Fibroblast of the aortic adventitia (primary cell): ENCODE measurements around the gene SLC2A1. TPM values are rescaled to one million over a fixed set of nuclear protein-coding genes. Genes with fewer than 3 reads are reported as not detected.
A peak's percentile ranks its signal among the peaks of the same experiment; 100 is the strongest.

ENCODE experiments used
- DNase-seq: peaks from one replicate; pipeline ENCODE4 v3.0.0-alpha.2; 2010; ENCODE audit warnings: low read depth
- H3K4me3 ChIP-seq: 2 replicates; pipeline ENCODE4 v1.5.1; 2011; ENCODE audit warnings: low read depth, mild to moderate bottlenecking, control low read depth, low read length, moderate library complexity
- total RNA-seq: library from RNA; depleted of rRNA; stranded (reverse); fragments of >200 nt; gene quantifications from 2 replicates; pipeline ENCODE4 v1.2.3, GENCODE V29; 2012; ENCODE audit warnings: low replicate concordance
- TF ChIP-seq, protein P1 (sequence below): IDR thresholded peaks from 2 replicates; pipeline ENCODE4 v1.5.1; 2011; ENCODE audit warnings: mild to moderate bottlenecking, low read length, control low read depth, inconsistent platforms; ENCODE audit not compliant: insufficient read depth

SLC2A1 gene
- total RNA-seq, 1 donor: 16.3 TPM

DNA sequence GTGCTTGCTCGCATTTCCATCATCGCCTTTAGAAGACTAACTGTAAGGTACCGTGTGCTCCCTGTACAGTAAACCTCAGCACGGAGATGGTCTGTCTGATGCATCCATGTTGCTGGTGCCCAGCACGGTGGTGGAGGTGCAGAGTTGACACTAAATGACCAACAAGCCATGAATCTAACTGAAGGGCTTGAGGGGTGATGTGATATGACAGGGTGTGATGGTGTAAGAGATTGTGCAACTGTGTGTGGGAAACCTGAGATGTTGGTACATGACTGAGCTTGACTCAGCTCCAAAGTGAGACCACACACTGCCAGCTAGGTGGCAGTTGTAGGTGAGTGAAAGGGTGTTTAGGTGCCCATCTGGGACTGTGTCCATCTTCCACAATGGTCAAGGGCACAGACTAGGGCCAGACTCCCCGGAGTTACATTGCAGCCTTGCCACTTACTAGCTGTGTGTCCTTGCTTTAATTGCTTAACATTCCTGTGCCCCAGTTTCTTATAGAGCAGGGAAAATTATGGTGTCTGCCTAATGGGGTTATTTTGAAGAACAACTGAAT lies 21.4 kb downstream of the SLC2A1 start:
- TF ChIP-seq, protein P1, sequence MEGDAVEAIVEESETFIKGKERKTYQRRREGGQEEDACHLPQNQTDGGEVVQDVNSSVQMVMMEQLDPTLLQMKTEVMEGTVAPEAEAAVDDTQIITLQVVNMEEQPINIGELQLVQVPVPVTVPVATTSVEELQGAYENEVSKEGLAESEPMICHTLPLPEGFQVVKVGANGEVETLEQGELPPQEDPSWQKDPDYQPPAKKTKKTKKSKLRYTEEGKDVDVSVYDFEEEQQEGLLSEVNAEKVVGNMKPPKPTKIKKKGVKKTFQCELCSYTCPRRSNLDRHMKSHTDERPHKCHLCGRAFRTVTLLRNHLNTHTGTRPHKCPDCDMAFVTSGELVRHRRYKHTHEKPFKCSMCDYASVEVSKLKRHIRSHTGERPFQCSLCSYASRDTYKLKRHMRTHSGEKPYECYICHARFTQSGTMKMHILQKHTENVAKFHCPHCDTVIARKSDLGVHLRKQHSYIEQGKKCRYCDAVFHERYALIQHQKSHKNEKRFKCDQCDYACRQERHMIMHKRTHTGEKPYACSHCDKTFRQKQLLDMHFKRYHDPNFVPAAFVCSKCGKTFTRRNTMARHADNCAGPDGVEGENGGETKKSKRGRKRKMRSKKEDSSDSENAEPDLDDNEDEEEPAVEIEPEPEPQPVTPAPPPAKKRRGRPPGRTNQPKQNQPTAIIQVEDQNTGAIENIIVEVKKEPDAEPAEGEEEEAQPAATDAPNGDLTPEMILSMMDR: no peak
- H3K4me3 ChIP-seq: no peak overlapping the region
- DNase-seq: peak; percentile 55

DNA sequence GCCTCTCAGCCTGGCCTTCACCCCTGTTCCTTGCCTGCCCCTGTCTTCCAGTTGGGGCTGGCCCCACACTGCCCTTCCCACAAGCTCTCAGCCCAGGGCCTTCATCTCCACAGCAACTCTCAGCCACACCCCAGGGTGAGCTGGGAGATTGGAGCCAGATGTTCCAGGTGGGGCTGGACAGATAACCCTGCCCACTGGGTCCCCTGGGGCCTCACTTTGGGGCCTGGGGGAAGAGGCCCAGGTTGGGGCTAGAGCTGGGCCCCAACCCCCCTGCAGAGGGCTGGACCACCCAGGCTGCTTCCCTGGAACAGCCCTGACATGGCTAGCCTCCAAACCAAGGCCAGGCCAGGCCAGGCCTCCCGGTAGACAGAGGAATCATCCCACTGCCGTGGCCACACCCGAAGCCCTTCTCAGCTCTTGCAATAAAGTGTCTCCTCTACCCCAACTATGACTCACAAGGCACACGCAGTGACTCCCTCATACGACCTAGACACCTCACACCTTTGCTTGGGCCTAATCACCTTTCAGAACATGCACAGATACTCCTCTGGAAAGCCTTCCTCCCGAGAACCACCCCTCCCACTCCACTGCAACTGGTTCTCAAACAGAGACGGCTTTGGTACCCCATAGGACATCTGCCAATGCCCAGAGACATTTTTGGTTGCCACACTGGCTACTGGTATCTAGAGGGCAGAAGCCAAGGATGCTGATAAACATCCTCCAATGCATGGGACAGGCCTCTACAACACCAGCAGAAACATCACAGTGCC lies 22.2 kb downstream of the SLC2A1 start:
- TF ChIP-seq, protein P1: no peak
- DNase-seq: peak; percentile 79
- no peak overlapping the region for H3K4me3 ChIP-seq

DNA sequence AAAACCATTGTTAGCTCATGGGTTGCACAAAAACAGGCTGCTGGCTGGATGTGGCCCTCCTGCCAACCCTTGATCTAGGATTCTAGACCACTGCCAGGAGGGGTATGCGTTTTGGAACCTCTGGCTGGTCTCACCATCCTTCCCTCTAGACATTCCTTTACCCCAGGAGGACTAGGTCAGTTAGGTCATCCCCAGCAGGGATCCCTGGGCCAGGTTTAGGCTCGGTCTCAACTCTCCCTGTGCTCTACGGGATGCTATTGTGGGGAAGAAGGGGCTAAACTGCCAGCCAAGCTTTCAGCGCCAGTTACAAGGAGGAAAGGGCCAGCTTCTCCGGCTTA lies 22.7 kb downstream of the SLC2A1 start:
- TF ChIP-seq, protein P1: no peak
- H3K4me3 ChIP-seq: no peak overlapping the region

DNA sequence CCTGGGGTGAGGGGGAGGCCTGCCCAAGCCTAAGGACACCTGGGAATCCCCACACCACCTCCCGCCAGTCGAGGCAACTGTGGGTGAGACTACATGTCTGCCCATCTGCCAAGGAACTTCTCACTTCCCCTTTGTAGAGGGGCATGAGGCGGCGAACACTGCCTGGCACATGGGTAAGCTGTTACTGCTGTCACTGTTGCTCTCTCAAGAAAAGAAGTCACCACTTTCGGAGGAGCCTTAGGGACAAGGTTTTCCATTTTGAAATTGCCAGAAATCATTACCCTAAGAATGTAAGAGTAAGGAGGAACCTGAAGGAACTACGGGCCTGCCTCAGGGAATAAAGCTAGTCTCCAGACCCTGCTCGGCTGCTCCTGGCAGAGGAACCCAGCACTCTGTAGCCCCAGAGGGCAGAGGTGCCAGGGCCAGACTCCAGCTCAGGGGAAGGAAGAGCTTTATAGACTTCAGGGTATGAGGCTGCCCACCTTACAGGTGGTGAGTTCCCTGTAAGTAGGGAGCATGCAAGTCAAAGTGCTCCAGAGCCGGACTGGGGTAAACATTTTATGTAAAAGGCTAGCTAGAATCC lies 23.3 kb downstream of the SLC2A1 start:
- H3K4me3 ChIP-seq: no peak overlapping the region
- TF ChIP-seq, protein P1: no peak
- no peak for DNase-seq

More for the DNA sequence above, 22.7 kb downstream of the SLC2A1 start:
- DNase-seq: no peak

DNA sequence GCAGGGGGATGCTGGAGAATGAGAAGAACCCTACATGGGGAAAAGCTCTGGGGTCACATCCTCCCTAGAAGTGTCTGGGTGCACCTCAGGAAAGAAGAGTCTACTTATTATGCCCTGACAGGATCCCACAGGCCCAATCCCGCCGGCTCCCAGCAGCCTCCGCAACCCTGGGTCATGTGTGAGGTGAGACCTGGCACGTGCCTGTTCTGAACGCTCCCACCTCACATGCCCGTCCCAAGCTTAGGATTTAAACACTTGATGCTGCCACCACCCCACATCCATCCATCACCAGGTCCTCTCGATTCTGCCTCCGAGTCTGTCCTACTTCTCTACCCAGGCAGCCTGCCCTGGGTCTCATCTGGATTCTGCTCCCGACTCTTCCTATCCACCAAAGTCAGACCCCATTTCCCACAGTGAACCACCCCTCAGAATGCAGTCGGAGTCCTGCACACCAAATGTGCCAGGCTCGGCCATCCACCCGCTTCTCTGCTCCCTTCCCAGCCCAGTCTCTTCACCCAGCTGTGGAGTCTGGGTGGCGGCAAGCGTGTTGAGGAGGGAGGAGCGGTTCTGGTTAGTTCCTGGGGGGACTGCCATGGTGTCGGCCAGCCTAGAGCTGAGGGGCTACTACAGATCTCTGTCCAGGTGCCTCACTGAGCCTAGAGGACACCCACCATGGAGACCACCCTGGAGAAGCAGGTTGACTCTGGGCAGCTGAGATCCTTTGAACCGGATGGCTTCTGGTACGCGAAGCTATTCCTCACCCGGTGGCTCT lies 23.9 kb downstream of the SLC2A1 start:
- TF ChIP-seq, protein P1: no peak

DNA sequence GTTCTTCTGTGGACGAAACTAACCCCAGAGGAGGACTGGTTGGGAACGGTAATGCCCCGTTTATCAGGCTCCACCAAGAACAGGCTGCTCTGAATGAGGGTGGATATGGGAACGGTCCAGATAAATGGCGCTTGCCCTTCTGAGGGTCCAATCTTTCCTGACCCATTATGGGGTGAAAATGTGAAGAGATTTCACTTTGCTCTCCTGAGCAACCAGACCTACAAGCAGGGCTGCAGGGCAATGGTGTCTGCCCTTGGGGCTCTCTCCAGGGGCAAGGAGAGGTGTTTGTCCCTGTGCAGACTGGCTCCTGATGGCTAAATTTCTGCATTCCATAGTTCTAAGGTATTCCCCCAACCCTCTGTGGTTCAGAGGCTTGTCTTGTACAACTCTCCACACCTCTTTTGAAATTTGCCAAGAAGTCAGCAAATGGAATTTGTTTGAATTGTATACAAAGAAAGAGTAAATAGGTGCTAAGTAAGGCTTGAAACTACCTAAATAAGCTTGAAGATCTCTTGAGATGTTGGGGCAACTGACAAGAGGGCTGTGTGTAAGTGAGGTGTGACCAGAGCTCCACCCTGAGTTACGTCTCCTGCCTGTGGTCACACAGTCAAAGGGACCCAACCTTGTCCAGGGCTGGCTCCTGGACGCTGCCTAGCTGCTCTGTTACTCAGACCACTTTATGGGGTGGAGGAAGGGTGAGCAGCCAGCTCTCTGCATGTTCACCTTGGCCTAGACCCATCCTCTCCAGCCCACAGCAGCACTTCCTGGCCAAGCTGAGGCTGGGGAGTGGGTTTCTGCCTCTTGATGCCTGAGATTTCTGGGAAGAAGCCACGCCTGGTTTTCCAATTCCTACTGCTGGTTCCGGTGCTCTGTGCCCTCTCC lies 24.8 kb downstream of the SLC2A1 start:
- TF ChIP-seq, protein P1: no peak
- DNase-seq: no peak

More for the DNA sequence above, 23.9 kb downstream of the SLC2A1 start:
- H3K4me3 ChIP-seq: no peak overlapping the region
- DNase-seq: no peak

More for the DNA sequence above, 24.8 kb downstream of the SLC2A1 start:
- H3K4me3 ChIP-seq: no peak overlapping the region
